ENCODE data around the gene ISM2. TPM values are rescaled to one million over a fixed set of nuclear protein-coding genes. Genes with fewer than 3 reads are reported as not detected.

The ISM2 gene
- total RNA-seq, 4 donors from 2014 or later, result 0.44 TPM; not detected in 3

GRCh38 chr14:77478029-77478428 is 20.6 kb downstream of the ISM2 start:
- Histone ChIP-seq H3K36me3 (no peaks in the 10 kb centered on the region), H3K9me3 (no peaks in the 10 kb centered on the region), H3K4me3 (no peak overlapping the region), H3K27me3 (no peaks in the 10 kb centered on the region), H3K27ac (no peak overlapping the region), H3K4me1 (no peaks in the 10 kb centered on the region)
- 79 to 98% methylated on average over 4 to 5 of the region's 5 CpGs for WGBS, 2 donors
- TF ChIP-seq POLR2A (IDR thresholded peaks at IDR 0.05) (no peak), CTCF (IDR thresholded peaks at IDR 0.05) (no peak), EP300 (IDR thresholded peaks at IDR 0.05) (no peak)
- DNase-seq (ENCODE audit: low spot score in 2 of 2), result no peak

GRCh38 chr14:77475432-77476115 is 23.0 kb downstream of the ISM2 start:
- WGBS, 2 donors, result 82 to 89% methylated on average over 21 to 33 of the region's 35 CpGs
- Histone ChIP-seq H3K4me1 (no peaks in the 10 kb centered on the region), H3K9me3 (no peaks in the 10 kb centered on the region), H3K27me3 (peaks cover 0 to 4% of the 10 kb centered on the region in 2 donors), H3K4me3 (no peak overlapping the region), H3K27ac (no peak overlapping the region), H3K36me3 (no peaks in the 10 kb centered on the region)
- no peak for DNase-seq (ENCODE audit: low spot score in 2 of 2)
- TF ChIP-seq CTCF (IDR thresholded peaks at IDR 0.05) (no peak), POLR2A (IDR thresholded peaks at IDR 0.05) (no peak), EP300 (IDR thresholded peaks at IDR 0.05) (no peak)

GRCh38 chr14:77474479-77475177 is 24.0 kb downstream of the ISM2 start:
- Histone ChIP-seq H3K36me3 (peaks cover 0 to 9% (median 0%) of the 10 kb centered on the region in 3 donors), H3K27me3 (peaks cover 0 to 4% of the 10 kb centered on the region in 2 donors), H3K4me3 (no peak overlapping the region), H3K4me1 (no peaks in the 10 kb centered on the region), H3K9me3 (no peaks in the 10 kb centered on the region), H3K27ac (no peak overlapping the region)
- WGBS, 2 donors, result 59 to 66% methylated on average over 8 to 9 of the region's 9 CpGs
- no peak for DNase-seq (ENCODE audit: low spot score in 2 of 2)
- TF ChIP-seq POLR2A (IDR thresholded peaks at IDR 0.05), result no peak
- TF ChIP-seq CTCF (IDR thresholded peaks at IDR 0.05), result no peak
- TF ChIP-seq EP300 (IDR thresholded peaks at IDR 0.05), result no peak

GRCh38 chr14:77473921-77474320 is 24.7 kb downstream of the ISM2 start:
- H3K36me3 ChIP-seq, result peaks cover 0 to 16% (median 4%) of the 10 kb centered on the region in 3 donors
- no peaks in the 10 kb centered on the region for H3K9me3 ChIP-seq
- 49 to 60% methylated on average over 5 of the region's 5 CpGs for WGBS, 2 donors
- H3K27ac ChIP-seq, result no peak overlapping the region
- H3K27me3 ChIP-seq, result peaks cover 0 to 4% of the 10 kb centered on the region in 2 donors
- H3K4me3 ChIP-seq, result no peak overlapping the region
- H3K4me1 ChIP-seq, result no peaks in the 10 kb centered on the region
- TF ChIP-seq CTCF (IDR thresholded peaks at IDR 0.05) (no peak), EP300 (IDR thresholded peaks at IDR 0.05) (no peak)
- no peak for DNase-seq (ENCODE audit: low spot score in 2 of 2)

- no peak overlapping the region for H3K4me3 ChIP-seq
- H3K36me3 ChIP-seq, result peaks cover 0 to 52% (median 27%) of the 10 kb centered on the region in 3 donors
- 51 to 63% methylated on average over 5 of the region's 5 CpGs for WGBS, 2 donors
- no peak for TF ChIP-seq EP300 (IDR thresholded peaks at IDR 0.05)
- TF ChIP-seq POLR2A (IDR thresholded peaks at IDR 0.05), result no peak
- TF ChIP-seq CTCF (IDR thresholded peaks at IDR 0.05), result no peak
- DNase-seq (ENCODE audit: low spot score in 2 of 2), result no peak
- no peaks in the 10 kb centered on the region for H3K4me1 ChIP-seq
- no peak overlapping the region for H3K27ac ChIP-seq
- peaks cover 0 to 4% of the 10 kb centered on the region in 2 donors for H3K27me3 ChIP-seq
- H3K9me3 ChIP-seq, result no peaks in the 10 kb centered on the region
Observed at GRCh38 chr14:77470224-77470870, 28.3 kb downstream of the ISM2 start.
